GM20431 (cell line): ENCODE results near the gene CTNNBL1.

Experiments used
- in situ Hi-C: fragments of 300-500 bp; cut with MseI, MboI; formaldehyde crosslinking; loops from one replicate; pipeline ENCODE4 v1.15.0; 2020; ENCODE audit warnings: low sequenced_read_pairs; ENCODE audit not compliant: unreplicated experiment

The CTNNBL1 gene

DNA sequence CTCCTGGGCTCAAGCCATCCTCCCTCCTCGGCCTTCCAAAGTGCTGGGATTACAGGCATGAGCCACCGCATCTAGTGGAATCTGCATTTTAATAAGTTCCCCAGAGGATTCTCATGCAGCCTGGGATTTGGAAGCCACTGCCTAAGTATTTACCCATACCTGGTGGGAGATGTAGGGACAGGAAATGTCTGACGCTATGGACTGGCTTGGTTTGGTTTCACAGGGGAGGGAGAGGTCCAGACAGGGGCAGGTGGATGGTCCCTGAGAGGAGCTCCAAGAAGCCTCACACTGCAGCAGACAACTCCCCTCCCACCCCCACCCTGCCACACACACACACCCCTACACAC lies 213.5 kb downstream of the CTNNBL1 start:
- in situ Hi-C loops = no loop called here

DNA sequence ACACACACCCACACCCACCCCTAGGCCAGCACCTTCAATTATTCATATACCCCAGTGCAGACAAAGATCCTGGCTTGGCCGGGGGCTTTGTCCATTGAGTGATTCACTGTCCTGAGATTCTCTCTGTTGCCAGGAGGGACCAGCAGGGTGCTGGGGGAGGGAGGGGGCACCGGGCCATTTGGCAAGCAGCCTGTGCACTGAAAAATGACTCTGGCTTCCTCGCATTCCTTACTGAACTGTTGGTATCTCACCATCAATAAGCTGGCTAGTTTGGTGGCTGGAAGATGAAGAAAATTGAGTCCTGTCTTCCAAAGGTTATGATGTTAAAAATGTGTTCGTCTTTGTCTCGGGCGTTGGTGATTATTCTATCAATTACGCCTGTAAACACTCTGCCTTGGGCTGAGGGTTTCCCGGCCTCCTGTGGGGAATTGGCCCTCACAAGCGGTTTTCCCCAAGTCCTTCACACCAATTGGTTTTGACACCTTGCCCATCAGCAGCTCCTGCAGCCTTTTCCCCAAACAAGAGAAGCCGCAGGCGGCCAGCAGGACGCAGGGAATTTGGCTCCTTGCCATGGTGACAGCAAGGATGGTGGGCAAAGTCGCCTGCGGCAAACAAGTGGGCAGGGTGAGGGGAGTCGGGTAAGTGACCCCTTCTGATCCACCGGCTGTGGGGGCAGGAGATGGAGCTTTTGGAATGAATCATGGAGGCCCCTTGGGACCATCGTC lies 214.0 kb downstream of the CTNNBL1 start:
- in situ Hi-C loops = no loop called here

DNA sequence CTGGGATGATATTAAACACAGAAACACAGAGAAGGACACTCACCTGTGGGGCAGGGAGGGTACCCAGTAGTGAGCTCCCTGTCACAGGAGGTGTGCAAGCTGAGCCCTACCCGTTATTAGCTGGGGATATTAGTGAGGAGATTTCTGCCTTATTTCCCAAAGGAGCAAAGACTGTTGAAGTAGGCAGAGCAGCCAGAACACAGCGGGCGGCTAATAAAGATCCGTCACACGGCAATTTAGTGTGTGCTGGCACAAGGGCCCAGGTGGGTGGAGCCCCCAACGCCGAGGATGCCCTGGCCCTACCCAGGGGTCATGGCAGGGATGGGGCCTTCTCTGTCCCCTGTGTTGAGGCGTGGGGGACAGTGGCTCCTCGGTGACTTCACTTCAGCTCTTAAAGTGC lies 217.4 kb downstream of the CTNNBL1 start:
- in situ Hi-C loops = no loop called here

DNA sequence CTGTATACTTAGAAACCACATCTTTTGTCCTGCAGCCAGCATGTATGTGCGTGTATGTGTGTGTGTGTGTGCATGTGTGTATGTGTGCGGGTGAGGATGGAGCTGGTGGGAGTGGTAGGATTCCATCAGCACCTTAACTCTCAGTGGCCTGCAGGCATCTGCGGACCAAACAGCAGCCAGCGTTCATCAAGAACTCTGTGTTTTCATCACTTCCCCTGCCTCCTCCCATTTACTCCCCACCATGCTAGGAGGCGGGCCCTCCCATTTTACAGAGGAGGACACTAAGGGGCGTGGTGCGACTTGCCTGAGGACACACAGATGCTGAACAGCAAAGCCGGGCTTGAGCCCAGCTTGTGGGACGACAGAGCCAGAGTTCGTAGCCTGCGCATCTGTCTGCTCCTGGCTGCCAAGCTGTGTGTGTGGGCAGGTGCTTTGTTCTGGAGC lies 218.0 kb downstream of the CTNNBL1 start:
- in situ Hi-C loops = no loop called here

DNA sequence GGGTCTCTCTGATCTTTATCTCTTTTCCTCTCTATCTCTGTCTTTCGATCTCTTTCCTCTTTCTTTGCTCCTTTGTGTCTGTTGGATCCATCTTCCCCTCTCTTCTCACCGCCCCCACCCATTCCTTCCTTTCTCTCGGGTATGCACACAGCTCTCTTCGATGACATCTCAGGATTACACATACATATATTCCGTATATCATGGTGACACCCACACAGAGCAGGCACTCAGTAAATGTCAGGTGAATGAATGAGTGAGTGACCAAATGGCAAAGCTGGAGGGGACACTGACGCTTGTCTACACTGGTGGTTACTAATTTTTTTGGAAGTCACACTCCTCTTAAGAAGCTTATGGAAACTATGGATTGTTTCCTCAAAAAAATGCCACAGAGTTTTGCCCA lies 219.0 kb downstream of the CTNNBL1 start:
- in situ Hi-C loops = no loop called here

DNA sequence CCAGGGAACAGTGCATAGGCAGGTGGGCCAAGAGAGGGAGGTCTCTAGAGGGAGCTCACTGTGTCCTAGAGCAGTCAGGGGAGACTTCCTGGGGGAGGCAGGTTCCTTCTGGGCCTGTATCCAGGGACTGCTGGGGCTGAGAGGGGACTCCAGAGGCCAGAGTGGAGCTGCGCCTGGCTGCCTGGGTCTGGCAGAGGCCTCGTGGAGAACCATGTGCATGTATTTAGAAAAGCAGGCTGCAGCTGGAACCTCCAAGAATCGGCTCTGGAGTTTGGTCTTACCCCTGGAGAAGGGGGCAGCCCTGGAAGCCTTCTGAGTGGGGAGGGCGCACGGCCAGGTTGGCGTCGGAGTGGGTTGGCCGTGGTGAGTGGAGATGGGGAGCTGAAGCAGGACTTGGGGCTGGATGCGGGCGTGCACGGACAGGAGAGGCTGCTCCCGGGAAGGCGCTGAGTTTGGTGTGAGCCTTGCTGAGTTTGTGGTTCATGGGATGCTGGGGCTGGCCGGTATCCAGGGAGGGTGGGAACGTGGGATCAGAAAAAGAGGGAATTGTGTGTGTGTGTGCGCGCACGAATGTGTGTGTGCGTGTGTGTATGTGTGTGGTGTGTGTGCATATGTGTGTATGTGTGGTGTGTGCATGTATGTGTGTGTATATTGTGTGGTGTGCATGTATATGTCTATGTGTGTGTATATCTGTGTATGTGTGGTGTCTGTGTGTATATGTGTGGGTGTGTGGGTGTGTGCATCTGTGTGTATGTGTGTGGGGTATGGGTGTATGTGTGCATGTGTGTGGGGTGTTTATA lies 219.9 kb downstream of the CTNNBL1 start:
- in situ Hi-C loops = no loop called here

DNA sequence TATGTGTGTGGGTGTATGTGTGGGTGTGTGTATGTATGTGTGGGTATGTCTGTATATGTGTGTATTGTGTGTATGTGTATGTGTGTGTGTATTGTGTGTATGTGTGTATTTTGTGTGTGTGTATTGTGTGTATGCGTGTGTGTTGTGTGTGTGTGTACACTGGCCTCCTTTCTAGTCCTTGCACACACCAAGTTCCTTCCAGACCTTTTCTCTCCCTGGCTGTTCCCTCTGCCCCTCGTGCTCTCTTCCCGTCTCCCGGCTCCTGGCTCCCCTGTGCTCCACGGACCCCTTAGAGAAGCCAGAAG lies 220.5 kb downstream of the CTNNBL1 start:
- in situ Hi-C loops = no loop called here

DNA sequence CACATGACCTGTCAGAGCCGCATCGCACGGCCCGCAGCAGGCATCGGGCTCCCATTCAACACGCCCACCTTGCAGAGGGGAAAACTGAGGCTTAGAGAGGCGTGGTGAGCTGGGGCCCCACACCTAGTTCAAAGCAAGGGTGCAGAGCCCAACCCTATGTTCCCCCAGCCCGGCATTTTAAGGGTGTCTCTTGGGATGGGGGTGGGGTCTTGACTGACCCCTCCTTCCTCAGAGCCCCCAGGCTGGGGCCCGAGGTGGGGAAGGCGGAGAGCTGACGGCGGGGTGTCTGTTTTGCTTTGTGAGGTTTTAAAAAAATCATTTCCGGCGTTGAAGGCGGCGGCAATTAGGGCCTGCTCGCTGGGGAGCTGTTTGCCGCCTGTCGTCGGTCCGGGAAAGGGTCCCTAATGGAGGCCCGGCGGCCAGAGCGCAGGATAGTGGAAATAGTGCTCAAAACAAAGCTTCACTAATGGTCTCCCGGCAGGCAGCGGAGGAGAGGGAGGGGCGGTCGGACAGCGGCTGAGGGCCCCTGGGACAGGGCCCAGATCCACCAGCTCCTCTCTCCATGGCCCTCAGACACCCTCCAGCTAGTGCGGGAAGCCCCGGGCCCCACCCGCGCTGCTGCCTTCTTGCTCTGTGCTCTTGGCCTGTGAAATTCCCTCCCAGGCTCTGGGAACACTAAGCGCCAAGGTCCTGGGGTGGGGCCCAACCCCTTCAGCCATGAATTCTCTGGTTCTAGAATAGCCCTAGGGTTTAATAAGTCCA lies 221.0 kb downstream of the CTNNBL1 start:
- in situ Hi-C loops = no loop called here

DNA sequence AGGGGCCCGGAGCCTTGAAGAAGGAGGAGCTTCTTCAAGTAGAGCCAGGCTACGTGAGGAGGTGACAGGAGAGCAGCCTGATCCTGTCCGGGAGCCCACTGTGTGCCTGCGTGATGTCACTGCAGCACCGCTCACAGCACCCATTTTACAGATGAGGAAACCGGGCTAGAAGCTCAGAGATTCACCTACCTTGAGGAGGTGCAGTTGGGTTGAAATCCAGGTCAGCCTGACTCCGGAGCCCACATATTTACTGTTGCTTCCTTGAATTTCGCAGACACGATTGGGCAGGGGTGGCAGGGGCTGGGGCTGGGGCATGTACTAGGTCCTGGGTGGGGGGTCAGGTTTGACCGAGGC lies 221.6 kb downstream of the CTNNBL1 start:
- in situ Hi-C loops = no loop called here

DNA sequence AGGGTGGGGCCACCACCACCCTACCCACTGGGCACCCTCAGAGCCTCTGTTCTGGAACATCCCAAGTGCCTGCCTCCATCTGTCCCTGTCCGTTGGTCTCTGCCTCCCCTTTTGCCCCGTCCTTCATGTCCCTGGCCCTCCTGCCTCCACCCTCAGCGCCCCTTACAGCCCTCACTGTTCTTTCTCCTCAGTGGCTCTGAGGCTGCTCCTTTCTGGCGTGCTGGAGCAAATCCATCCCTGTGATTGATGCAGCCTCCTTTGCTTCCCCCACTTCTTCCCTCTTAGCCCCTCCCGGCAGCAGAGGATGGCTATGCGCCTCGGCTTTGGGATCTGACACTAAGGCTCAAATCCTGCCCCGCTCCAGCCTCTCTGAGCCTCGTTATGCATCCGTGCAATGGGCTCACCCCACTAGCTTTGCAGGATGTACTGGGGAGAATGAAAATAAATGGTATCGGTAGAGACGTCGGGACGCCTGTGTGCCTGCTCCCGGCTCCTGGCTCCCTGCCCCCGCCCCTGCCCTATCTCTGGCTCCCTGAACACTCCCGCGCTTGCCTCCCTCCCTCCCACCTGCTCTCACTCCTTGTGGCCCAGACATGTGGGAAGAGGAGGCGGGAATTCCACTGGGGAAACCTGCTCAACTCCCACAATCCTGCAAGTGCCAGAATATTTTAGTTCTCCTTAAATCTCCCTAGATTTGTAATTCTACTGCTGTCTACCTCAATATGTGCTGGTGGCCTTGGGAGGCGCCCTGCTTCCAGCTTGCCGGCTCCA lies 222.2 kb downstream of the CTNNBL1 start:
- in situ Hi-C loops = no loop called here

DNA sequence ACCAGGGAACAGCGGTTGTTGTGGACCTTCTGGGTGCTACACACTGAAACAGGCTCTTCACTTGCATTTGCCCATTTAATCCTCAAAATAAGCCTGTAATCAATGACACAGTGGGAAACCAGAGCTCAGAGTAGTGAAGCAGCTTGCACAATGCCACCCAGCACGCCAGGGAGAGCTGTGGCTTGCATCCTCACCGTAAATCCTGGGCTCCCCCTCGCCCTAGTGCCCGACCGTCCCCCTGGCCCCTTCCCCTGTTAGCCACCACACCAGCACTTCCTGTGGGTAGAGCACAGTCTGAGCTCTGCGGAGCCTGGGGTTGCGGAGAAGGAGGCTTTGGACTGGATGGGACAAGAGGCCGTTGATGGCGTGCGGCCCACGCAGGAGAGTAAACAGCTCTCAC lies 223.6 kb downstream of the CTNNBL1 start:
- in situ Hi-C loops = no loop called here

DNA sequence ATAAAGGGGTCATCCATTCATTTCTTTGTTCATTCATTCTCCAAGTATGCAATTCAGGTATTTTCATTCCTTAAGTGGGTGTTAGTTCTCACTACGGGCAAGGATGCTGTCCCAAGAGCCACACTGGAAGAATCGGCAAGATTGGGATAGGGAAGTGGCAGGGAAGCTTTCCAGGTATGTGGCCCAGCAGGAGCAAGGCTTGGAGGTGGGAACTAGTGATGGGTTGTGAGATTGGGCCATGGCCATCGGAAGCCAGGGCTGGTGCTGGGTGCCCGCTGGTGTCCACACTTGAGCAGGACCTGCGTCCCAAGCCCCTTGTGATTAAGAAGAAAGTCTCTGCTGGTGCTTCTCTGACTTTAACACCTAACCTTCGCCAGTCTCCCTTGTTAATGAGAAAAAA lies 224.2 kb downstream of the CTNNBL1 start:
- in situ Hi-C loops = no loop called here

DNA sequence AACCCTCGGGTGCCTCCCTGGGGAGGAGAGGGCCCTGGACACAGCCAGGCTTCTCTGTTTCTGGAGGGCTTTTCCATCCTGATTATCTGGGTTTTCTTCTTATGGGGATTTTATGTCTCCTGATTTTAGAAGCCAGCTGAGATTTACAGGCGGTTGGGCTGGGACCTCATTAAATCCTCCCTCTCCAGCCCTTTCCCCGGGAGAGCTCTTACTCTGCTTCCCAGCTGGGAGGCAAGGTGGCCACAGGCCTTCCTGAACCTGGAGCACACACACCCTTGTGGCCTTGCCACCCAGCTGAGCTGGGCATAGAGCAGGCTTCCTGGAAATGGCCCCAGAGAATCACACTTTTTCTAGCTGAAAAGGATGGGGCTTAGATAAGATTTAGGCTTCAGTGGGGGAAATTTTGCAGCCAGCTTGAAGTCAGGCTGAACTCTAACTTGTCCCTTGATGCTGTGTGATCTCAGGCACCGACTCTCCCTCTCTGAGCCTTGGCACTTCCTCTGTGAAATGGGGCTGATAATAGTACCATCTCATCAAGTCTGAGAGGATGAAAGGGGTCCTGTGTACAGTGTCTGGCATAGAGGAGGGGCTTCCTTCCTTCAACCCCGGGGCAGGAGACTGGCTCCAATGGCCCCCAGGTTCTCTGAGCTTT lies 225.7 kb downstream of the CTNNBL1 start:
- in situ Hi-C loops = no loop called here

DNA sequence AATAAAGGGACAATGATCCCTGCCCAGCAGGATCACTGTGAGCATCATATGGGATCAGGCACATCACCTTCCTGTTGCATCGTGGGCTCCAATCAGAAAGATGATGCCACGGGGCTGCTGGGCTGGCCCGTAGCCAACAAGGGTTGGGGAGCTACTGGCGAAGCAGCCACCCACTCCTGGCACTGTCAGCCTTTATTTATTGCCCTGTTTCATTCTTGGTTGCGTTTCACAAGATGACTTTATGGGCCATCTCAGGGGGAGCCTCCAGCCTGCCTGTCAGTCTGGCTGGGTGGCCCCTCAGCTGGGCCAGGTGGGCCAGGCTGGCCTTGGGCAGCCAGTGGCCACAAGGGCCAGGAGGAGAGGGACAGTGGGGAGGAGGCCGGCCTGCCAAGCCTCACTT lies 226.4 kb downstream of the CTNNBL1 start:
- in situ Hi-C loops = no loop called here

DNA sequence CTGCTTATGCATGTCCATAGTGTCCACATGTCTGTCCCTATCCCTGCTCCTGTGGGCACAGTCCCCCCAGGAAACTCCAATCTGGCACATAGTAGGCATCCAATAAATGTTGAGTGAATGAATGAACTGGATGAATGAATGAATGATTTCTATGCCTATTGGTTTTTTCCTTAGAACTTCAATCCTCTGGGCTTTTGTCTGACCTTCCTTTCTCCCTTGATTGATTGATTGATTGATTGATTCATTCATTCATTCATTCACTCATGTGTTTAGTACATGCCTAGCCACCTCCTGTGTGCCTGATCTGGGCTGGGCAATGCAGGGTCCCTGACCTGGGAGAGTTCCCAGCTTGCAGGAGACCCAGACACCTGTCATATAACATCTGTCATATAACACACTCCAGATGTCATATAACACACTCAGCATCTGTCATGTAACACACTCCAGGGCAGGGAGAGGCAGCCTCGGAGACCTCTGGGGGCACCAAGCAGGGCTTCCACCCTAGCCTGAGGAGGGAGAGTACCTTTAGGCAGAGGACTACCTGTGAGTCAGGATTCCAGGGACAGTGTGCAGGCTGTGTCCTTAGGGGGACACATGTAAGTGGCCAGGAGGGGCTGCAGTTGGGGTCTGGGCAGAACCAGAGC lies 227.0 kb downstream of the CTNNBL1 start:
- in situ Hi-C loops = no loop called here

DNA sequence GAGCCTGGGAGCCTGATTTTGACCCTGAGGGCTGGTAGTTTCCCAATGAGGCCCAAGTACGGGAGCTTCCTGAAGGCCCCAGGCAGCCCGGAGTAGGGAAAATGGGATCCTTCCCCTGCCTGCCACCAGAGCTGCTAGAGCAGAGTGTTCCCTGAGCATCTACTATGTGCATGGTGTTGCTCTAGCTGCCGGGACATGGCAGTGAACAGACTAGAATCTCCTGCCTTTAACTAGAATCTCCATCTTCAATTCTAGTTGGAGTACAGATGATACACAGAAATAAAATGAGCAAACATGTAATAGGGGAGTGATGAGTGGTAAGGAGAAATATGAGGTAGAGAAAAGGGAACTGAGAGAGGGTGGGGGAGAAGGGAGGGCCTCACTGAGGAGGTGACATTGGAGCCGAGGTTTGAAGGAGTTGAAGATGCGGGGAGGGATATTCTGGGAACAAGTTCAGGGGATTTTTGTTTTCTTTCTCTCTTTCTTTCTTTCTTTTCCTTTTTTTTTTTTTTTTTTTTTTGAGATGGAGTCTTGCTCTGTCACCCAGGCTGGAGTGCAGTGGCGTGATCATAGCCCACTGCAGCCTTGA lies 227.6 kb downstream of the CTNNBL1 start:
- in situ Hi-C loops = no loop called here
